Fibroblast of villous mesenchyme (primary cell): ENCODE results near the gene MSLN. TPM values are rescaled to one million over a fixed set of nuclear protein-coding genes. Genes with fewer than 3 reads are reported as not detected.

Experiments used
- DNase-seq: peaks from one replicate; pipeline ENCODE4 v3.0.0-alpha.2; 2010; ENCODE audit warnings: low read depth
- H3K4me3 ChIP-seq: 2 replicates; pipeline ENCODE4 v1.5.1; 2011; ENCODE audit warnings: low read depth, mild to moderate bottlenecking, low read length
- total RNA-seq: library from RNA; depleted of rRNA; stranded (reverse); fragments of >200 nt; gene quantifications from 2 replicates; pipeline ENCODE4 v1.2.3, GENCODE V29; 2012
- TF ChIP-seq, protein P1 (sequence below): IDR thresholded peaks from 2 replicates; pipeline ENCODE4 v1.5.1; 2012; ENCODE audit warnings: low read depth, mild to moderate bottlenecking, low read length; ENCODE audit not compliant: insufficient read depth

The MSLN gene
- total RNA-seq, 1 donor: 0.86 TPM

GRCh38 chr16:715477-716199, 44.9 kb upstream of the MSLN start:
- peak; percentile 27 for DNase-seq
- H3K4me3 ChIP-seq: peak overlapping the region; percentile 66
- TF ChIP-seq, protein P1, sequence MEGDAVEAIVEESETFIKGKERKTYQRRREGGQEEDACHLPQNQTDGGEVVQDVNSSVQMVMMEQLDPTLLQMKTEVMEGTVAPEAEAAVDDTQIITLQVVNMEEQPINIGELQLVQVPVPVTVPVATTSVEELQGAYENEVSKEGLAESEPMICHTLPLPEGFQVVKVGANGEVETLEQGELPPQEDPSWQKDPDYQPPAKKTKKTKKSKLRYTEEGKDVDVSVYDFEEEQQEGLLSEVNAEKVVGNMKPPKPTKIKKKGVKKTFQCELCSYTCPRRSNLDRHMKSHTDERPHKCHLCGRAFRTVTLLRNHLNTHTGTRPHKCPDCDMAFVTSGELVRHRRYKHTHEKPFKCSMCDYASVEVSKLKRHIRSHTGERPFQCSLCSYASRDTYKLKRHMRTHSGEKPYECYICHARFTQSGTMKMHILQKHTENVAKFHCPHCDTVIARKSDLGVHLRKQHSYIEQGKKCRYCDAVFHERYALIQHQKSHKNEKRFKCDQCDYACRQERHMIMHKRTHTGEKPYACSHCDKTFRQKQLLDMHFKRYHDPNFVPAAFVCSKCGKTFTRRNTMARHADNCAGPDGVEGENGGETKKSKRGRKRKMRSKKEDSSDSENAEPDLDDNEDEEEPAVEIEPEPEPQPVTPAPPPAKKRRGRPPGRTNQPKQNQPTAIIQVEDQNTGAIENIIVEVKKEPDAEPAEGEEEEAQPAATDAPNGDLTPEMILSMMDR: no peak

DNA sequence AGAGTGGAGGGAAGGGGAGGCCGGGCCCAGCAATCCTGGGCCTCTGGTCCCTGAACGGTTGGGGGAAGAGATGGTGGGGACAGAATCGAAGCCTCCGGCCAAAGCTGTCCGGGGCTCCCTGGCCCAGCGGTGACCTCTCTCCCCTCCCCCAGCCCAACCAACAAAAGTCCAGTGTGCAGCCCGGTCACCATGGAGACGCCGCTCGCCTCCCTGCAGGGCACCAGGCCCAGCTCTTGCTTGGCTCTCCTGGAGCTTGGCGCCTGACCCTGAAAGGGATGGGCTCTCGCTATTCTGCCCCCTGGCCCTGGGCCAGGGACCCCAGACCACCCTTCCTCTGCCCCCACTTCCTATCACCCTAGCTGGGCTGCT, 44.4 kb upstream of the MSLN start:
- TF ChIP-seq, protein P1: no peak
- peak overlapping the region; percentile 55 for H3K4me3 ChIP-seq
- DNase-seq: peak; percentile 31

DNA sequence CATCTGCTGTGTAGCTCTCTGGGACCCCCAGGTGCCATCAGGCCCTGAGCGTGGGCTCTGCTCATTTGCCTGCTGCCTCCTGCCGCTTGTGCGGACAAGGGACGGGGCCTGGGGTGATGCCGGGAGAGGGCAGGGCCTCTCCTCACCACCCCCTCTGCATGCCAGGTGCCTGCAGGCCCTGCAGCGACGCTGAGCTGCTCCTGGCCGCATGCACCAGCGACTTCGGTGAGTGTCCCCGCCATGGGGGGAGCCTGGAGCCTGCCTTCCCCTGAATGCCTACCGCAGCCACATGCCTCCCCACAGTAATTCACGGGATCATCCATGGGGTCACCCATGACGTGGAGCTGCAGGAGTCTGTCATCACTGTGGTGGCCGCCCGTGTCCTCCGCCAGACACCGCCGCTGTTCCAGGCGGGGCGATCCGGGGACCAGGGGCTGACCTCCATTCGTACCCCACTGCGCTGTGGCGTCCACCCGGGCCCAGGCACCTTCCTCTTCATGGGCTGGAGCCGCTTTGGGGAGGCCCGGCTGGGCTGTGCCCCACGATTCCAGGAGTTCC, 43.7 kb upstream of the MSLN start:
- DNase-seq: no peak
- no peak overlapping the region for H3K4me3 ChIP-seq
- TF ChIP-seq, protein P1: no peak

GRCh38 chr16:717450-718245, 42.9 kb upstream of the MSLN start:
- TF ChIP-seq, protein P1: no peak
- DNase-seq: no peak
- H3K4me3 ChIP-seq: no peak overlapping the region

DNA sequence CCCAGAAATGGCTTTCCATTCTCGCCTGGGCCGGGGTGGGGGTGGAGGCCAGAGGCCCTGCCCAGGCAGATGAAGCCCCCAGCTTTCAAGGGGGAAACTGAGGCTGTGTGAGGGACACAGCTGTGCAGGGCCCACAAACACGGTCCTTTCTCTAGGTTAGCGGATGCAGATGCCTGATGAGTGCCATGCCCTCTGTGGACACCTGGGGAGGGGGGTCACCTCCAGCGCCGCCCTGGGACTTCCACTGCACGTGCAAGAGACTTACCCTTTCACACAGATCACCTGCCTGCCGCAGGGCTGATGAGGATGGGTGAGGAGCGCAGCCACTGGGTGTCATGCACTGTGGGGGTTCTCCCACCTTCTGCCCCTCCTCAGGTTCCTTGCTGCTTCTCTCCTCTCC, 42.1 kb upstream of the MSLN start:
- no peak for DNase-seq
- no peak overlapping the region for H3K4me3 ChIP-seq
- TF ChIP-seq, protein P1: no peak

GRCh38 chr16:718922-719321, 41.6 kb upstream of the MSLN start:
- no peak for DNase-seq
- H3K4me3 ChIP-seq: no peak overlapping the region
- TF ChIP-seq, protein P1: no peak
